ENCODE results near the gene CCR7.
"Not testable (repeated sequence)": the region's sequence is repeated elsewhere in the genome, so short reads cannot be mapped to it uniquely, and the experiment has no call there.

CCR7 gene

GRCh38 chr17:40590742-40591141 lies 25.5 kb upstream of the CCR7 start:
- no peak overlapping the region for H3K27ac Mint-ChIP-seq
- TF ChIP-seq CTCF (IDR thresholded peaks at IDR 0.05), result no peak
- no peak overlapping the region for H3K4me3 Mint-ChIP-seq
- no peaks in the 10 kb centered on the region for H3K36me3 Mint-ChIP-seq (ENCODE audit: low read depth)
- H3K27me3 Mint-ChIP-seq (ENCODE audit: low read depth, poor library complexity), result peaks cover 31% of the 10 kb centered on the region
- no peak for DNase-seq
- peaks cover 19% of the 10 kb centered on the region for H3K4me1 Mint-ChIP-seq
- H3K9me3 Mint-ChIP-seq, result peaks cover 22% of the 10 kb centered on the region

DNA sequence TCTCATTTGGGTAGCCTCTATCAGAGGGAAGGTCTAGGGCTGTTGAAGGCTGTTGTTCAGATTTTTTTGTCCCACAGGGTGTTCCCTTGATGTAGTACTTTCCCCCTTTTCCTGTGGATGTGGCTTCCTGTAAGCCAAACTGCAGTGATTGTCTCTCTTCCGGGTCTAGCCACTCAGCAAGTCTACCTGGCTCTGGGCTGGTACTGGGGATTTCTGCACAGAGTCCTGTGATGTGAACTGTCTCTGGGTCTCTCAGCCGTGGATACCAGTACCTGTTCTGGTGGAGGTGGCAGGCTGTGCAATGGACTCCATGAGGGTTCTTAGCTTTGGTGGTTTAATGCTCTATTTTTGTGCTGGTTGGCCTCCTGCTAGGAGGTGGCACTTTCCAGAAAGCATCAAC lies 23.3 kb upstream of the CCR7 start:
- TF ChIP-seq CTCF (IDR thresholded peaks at IDR 0.05), result no peak
- DNase-seq, result no peak
- peaks cover 30% of the 10 kb centered on the region for H3K27me3 Mint-ChIP-seq (ENCODE audit: low read depth, poor library complexity)
- H3K9me3 Mint-ChIP-seq, result peaks cover 43% of the 10 kb centered on the region
- H3K4me3 Mint-ChIP-seq, result no peak overlapping the region
- H3K36me3 Mint-ChIP-seq (ENCODE audit: low read depth), result no peaks in the 10 kb centered on the region
- H3K27ac Mint-ChIP-seq, result no peak overlapping the region
- H3K4me1 Mint-ChIP-seq, result peaks cover 4% of the 10 kb centered on the region

DNA sequence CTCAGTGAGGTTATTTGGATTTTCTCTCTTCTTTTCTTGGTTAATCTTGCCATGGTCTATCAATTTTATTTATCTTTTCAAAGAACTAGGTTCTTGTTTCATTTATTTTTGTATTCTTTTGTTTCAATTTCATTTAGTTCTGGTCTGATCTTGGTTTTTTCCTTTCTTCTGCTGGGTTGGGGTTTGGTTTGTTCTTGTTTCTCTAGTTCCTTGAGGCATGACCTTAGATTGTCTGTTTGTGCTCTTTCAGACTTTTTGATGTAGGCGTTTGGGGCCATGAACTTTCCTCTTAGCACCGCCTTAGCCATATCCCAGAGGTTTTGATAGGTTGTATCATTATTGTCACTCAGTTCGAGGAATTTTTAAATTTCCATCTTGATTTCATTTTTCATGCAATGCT lies 21.0 kb upstream of the CCR7 start:
- H3K9me3 Mint-ChIP-seq, result peaks cover 48% of the 10 kb centered on the region
- H3K4me1 Mint-ChIP-seq; H3K4me3 Mint-ChIP-seq; H3K36me3 Mint-ChIP-seq (ENCODE audit: low read depth); H3K27ac Mint-ChIP-seq; DNase-seq: not testable (repeated sequence)
- H3K27me3 Mint-ChIP-seq (ENCODE audit: low read depth, poor library complexity), result peaks cover 32% of the 10 kb centered on the region

- H3K4me1 Mint-ChIP-seq; H3K36me3 Mint-ChIP-seq (ENCODE audit: low read depth); H3K27ac Mint-ChIP-seq; DNase-seq; H3K4me3 Mint-ChIP-seq: not testable (repeated sequence)
- peaks cover 31% of the 10 kb centered on the region for H3K27me3 Mint-ChIP-seq (ENCODE audit: low read depth, poor library complexity)
- peaks cover 48% of the 10 kb centered on the region for H3K9me3 Mint-ChIP-seq
These were observed 19.7 kb upstream of the CCR7 start for GRCh38 chr17:40584950-40585349.

DNA sequence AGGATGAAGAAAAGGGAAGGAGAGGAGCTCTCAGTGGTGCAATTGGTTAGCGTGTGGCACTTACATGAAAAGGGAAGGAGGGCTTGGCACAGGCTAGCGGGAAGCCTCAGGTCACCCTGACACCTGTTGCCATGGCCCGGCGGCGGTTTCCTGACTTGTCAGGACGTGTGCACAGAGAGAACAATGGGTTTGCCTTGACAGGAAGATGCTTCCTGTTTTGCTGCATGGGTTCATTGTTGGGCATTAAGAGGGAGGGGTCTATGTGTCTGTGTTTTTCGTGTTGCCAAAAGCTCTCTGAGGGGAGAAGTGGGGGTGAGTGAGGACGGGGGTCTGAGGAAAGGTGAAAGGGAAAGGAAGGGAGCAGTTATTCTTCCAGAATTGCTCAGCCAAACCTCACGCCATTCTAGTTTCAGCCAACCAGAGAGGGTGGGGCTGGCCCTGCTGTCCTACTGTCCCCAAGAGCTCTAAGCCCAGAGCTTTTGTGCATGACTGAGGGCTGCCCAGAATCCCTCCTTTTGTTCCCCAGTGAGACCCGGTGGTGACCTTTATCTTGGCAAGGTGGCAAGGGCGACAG lies 17.1 kb upstream of the CCR7 start:
- Mint-ChIP-seq H3K27me3 (ENCODE audit: low read depth, poor library complexity) (peaks cover 19% of the 10 kb centered on the region), H3K36me3 (ENCODE audit: low read depth) (no peaks in the 10 kb centered on the region), H3K9me3 (peaks cover 35% of the 10 kb centered on the region), H3K4me3 (no peak overlapping the region), H3K4me1 (no peaks in the 10 kb centered on the region), H3K27ac (no peak overlapping the region)
- TF ChIP-seq CTCF (IDR thresholded peaks at IDR 0.05), result no peak
- no peak for DNase-seq

GRCh38 chr17:40580140-40580539 lies 14.9 kb upstream of the CCR7 start:
- Mint-ChIP-seq H3K4me3 (no peak overlapping the region), H3K27me3 (ENCODE audit: low read depth, poor library complexity) (peaks cover 26% of the 10 kb centered on the region), H3K9me3 (peaks cover 24% of the 10 kb centered on the region), H3K36me3 (ENCODE audit: low read depth) (no peaks in the 10 kb centered on the region), H3K27ac (no peak overlapping the region), H3K4me1 (no peaks in the 10 kb centered on the region)
- no peak for TF ChIP-seq CTCF (IDR thresholded peaks at IDR 0.05)
- no peak for DNase-seq

GRCh38 chr17:40579471-40579870 lies 14.2 kb upstream of the CCR7 start:
- Mint-ChIP-seq H3K27me3 (ENCODE audit: low read depth, poor library complexity) (peaks cover 31% of the 10 kb centered on the region), H3K4me3 (no peak overlapping the region), H3K4me1 (no peaks in the 10 kb centered on the region), H3K36me3 (ENCODE audit: low read depth) (no peaks in the 10 kb centered on the region), H3K27ac (no peak overlapping the region), H3K9me3 (peaks cover 24% of the 10 kb centered on the region)
- no peak for DNase-seq
- no peak for TF ChIP-seq CTCF (IDR thresholded peaks at IDR 0.05)
